IMR-90 (cell line): ENCODE data around the gene LGALS13. TPM values are rescaled to one million over a fixed set of nuclear protein-coding genes. Genes with fewer than 3 reads are reported as not detected.

Experiments
- ATAC-seq: fragments of 200-7000 bp; cut with Tn5 transposase; 2 replicates; pipeline ENCODE4 v1.9.1; 2020; ENCODE audit warnings: low read depth, mild to moderate bottlenecking, moderate library complexity
- BruUV-seq: library from RNA; stranded (reverse); fragments of 400-500 nt; replicated peaks from 2 replicates; lab custom pipeline; 2021; lab: Mats Ljungman, UMichigan
- CTCF ChIA-PET: fragments of 300-600 bp; formaldehyde crosslinking; extraction: SDS; loops from one replicate; lab custom pipeline; 2021; ENCODE audit warnings: antibody characterized with exemption; lab: Yijun Ruan, JAX
- POLR2A ChIA-PET: fragments of 300-600 bp; sonication (Branson Sonifier 250); formaldehyde crosslinking; loops from one replicate; lab custom pipeline; 2022; ENCODE audit warnings: antibody characterized with exemption; ENCODE audit not compliant: unreplicated experiment; lab: Charles Lee
- DNase-seq: peaks from one replicate; pipeline ENCODE4 v3.0.0; 2013
- H2AFZ ChIP-seq: replicated peaks from 2 replicates; pipeline ENCODE3; 2013; ENCODE audit warnings: low read length, mild to moderate bottlenecking; ENCODE audit not compliant: poor library complexity
- H2AK5ac ChIP-seq: 2 replicates; pipeline ENCODE4 v1.6.1; 2013; ENCODE audit warnings: low read depth, low read length, inconsistent platforms
- H2AK9ac ChIP-seq: replicated peaks from 2 replicates; pipeline ENCODE3; 2013; ENCODE audit warnings: mild to moderate bottlenecking, low read depth, low read length, moderate library complexity; ENCODE audit not compliant: poor library complexity
- H2BK120ac ChIP-seq: 2 replicates; pipeline ENCODE4 v1.6.1; 2013; ENCODE audit warnings: low read depth, low read length, inconsistent platforms
- H2BK15ac ChIP-seq: 3 replicates; pipeline ENCODE4 v1.6.1; 2013; ENCODE audit warnings: low read depth, low read length, inconsistent platforms
- H2BK20ac ChIP-seq: 2 replicates; pipeline ENCODE4 v1.6.1; 2013; ENCODE audit warnings: low read depth, mild to moderate bottlenecking, inconsistent platforms, low read length, moderate library complexity
- H2BK5ac ChIP-seq: 2 replicates; pipeline ENCODE4 v1.6.1; 2013; ENCODE audit warnings: mild to moderate bottlenecking, low read depth, low read length, inconsistent platforms; ENCODE audit not compliant: poor library complexity, severe bottlenecking
- H3K14ac ChIP-seq: replicated peaks from 2 replicates; pipeline ENCODE4 v1.6.1; 2013; ENCODE audit warnings: low read depth, low read length, inconsistent platforms
- H3K18ac ChIP-seq: 2 replicates; pipeline ENCODE4 v1.6.1; 2013; ENCODE audit warnings: low read depth, low read length, control low read depth
- H3K23ac ChIP-seq: 2 replicates; pipeline ENCODE4 v1.6.1; 2013; ENCODE audit warnings: low read depth, low read length, inconsistent platforms
- H3K27ac ChIP-seq: 2 replicates; pipeline ENCODE4 v1.5.1; 2013; ENCODE audit warnings: mild to moderate bottlenecking, control low read depth, low read length; ENCODE audit not compliant: insufficient read depth
- H3K27me3 ChIP-seq: 2 replicates; pipeline ENCODE4 v1.6.1; 2013; ENCODE audit warnings: low read length; ENCODE audit not compliant: control insufficient read depth, insufficient read depth
- H3K36me3 ChIP-seq: 2 replicates; pipeline ENCODE4 v1.6.1; 2013; ENCODE audit warnings: low read length, mixed read lengths; ENCODE audit not compliant: control insufficient read depth, insufficient read depth
- H3K4ac ChIP-seq: 2 replicates; pipeline ENCODE4 v1.6.1; 2013; ENCODE audit warnings: low read depth, low read length, inconsistent platforms
- H3K4me1 ChIP-seq: 2 replicates; pipeline ENCODE4 v1.6.1; 2013; ENCODE audit warnings: low read length, mixed read lengths; ENCODE audit not compliant: control insufficient read depth, insufficient read depth
- H3K4me2 ChIP-seq: 2 replicates; pipeline ENCODE4 v1.6.1; 2013; ENCODE audit warnings: low read depth, mild to moderate bottlenecking, control low read depth, low read length, moderate library complexity
- H3K4me3 ChIP-seq: 2 replicates; pipeline ENCODE4 v1.5.1; 2013; ENCODE audit warnings: low read depth, mild to moderate bottlenecking, control low read depth, low read length, moderate library complexity; ENCODE audit not compliant: insufficient read depth
- H3K56ac ChIP-seq: 2 replicates; pipeline ENCODE4 v1.6.1; 2013; ENCODE audit warnings: low read length, inconsistent platforms; ENCODE audit not compliant: insufficient read depth; ENCODE audit errors: extremely low read depth
- H3K79me1 ChIP-seq, 2 experiments: 2 replicates each; pipeline ENCODE4 v1.6.1; 2013; ENCODE audit warnings: low read length in 2 of 2, inconsistent platforms in 1 of 2, low read depth in 1 of 2
- H3K9ac ChIP-seq: 2 replicates; pipeline ENCODE4 v1.6.1; 2013; ENCODE audit warnings: low read depth, low read length, control low read depth
- H3K9me1 ChIP-seq: 2 replicates; pipeline ENCODE4 v1.6.1; 2013; ENCODE audit warnings: low read length, inconsistent platforms; ENCODE audit not compliant: insufficient read depth
- H3K9me3 ChIP-seq: 2 replicates; pipeline ENCODE4 v1.6.1; 2013; ENCODE audit warnings: low read length; ENCODE audit not compliant: control insufficient read depth, insufficient read depth
- H4K20me1 ChIP-seq: 2 replicates; pipeline ENCODE4 v1.6.1; 2013; ENCODE audit warnings: low read length, inconsistent platforms; ENCODE audit not compliant: insufficient read depth
- H4K5ac ChIP-seq: 2 replicates; pipeline ENCODE4 v1.6.1; 2013; ENCODE audit warnings: mild to moderate bottlenecking, low read depth, low read length, control low read depth
- H4K8ac ChIP-seq, 2 experiments: 2 replicates each; pipeline ENCODE4 v1.6.1; 2013; ENCODE audit warnings: low read depth in 2 of 2, low read length in 2 of 2, control low read depth in 1 of 2, inconsistent platforms in 1 of 2
- H4K91ac ChIP-seq: 2 replicates; pipeline ENCODE4 v1.6.1; 2013; ENCODE audit warnings: low read depth, low read length, inconsistent platforms; ENCODE audit not compliant: insufficient read depth
- BHLHE40 ChIP-seq: fragments of 150-350 bp; IDR thresholded peaks from 2 replicates; pipeline ENCODE4 v1.6.1; 2016; ENCODE audit warnings: mild to moderate bottlenecking, low read depth, low read length
- CEBPB ChIP-seq: IDR thresholded peaks from 2 replicates; pipeline ENCODE4 v1.6.1; 2012; ENCODE audit warnings: low read depth, low read length, improper control_type of control experiment
- CHD1 ChIP-seq: IDR thresholded peaks from 2 replicates; pipeline ENCODE4 v1.6.1; 2012; ENCODE audit warnings: low read depth, low read length, improper control_type of control experiment
- ELK1 ChIP-seq: fragments of 150-350 bp; IDR thresholded peaks from 2 replicates; pipeline ENCODE4 v1.6.1; 2016; ENCODE audit warnings: low read depth, mild to moderate bottlenecking, low read length, moderate library complexity, borderline replicate concordance
- FOS ChIP-seq: fragments of 150-350 bp; IDR thresholded peaks from 2 replicates; pipeline ENCODE4 v1.6.1; 2016; ENCODE audit warnings: low read depth, low read length
- MAFK ChIP-seq: IDR thresholded peaks from 2 replicates; pipeline ENCODE4 v1.6.1; 2012; ENCODE audit warnings: low read depth, low read length, improper control_type of control experiment
- MAZ ChIP-seq: IDR thresholded peaks from 2 replicates; pipeline ENCODE4 v1.6.1; 2012; ENCODE audit warnings: low read depth, mild to moderate bottlenecking, low read length, improper control_type of control experiment, moderate library complexity, borderline replicate concordance
- MXI1 ChIP-seq: IDR thresholded peaks from 2 replicates; pipeline ENCODE4 v1.6.1; 2012; ENCODE audit warnings: low read depth, mild to moderate bottlenecking, low read length, moderate library complexity, borderline replicate concordance
- NFE2L2 ChIP-seq: fragments of 150-350 bp; IDR thresholded peaks from 2 replicates; pipeline ENCODE4 v1.6.1; 2016; ENCODE audit warnings: low read depth, mild to moderate bottlenecking, low read length
- POLR2A ChIP-seq: IDR thresholded peaks from 2 replicates; pipeline ENCODE4 v1.6.1; 2012; ENCODE audit warnings: mild to moderate bottlenecking, low read depth, low read length
- RAD21 ChIP-seq: IDR thresholded peaks from 2 replicates; pipeline ENCODE4 v1.6.1; 2012; ENCODE audit warnings: low read length, improper control_type of control experiment
- RCOR1 ChIP-seq: IDR thresholded peaks from 2 replicates; pipeline ENCODE4 v1.6.1; 2012; ENCODE audit warnings: mild to moderate bottlenecking, low read length, improper control_type of control experiment; ENCODE audit not compliant: insufficient replicate concordance
- RFX5 ChIP-seq: IDR thresholded peaks from 2 replicates; pipeline ENCODE4 v1.8.0; 2012; ENCODE audit warnings: low read depth, mild to moderate bottlenecking, low read length, moderate library complexity
- SMC3 ChIP-seq: fragments of 150-350 bp; IDR thresholded peaks from 2 replicates; pipeline ENCODE4 v1.6.1; 2016; ENCODE audit warnings: low read depth, mild to moderate bottlenecking, antibody characterized with exemption, low read length, moderate library complexity
- WGBS, 2 experiments: methylation state at CpG; one replicate each; pipeline versions ENCODE4 v1.1.5 to v1.1.7; 2013; ENCODE audit warnings: missing lambda C conversion rate in 2 of 2; ENCODE audit not compliant: insufficient read length in 1 of 2; ENCODE audit errors: extremely low coverage in 2 of 2; 5-methylcytosine and 5-hydroxymethylcytosine counted together
- dilution Hi-C: fragments of 300-500 bp; cut with HindIII; formaldehyde crosslinking; loops from one replicate; pipeline ENCODE4 v1.14.3; 2018; ENCODE audit warnings: low sequenced_read_pairs; ENCODE audit not compliant: unreplicated experiment
- in situ Hi-C: fragments of 300-500 bp; cut with MboI; formaldehyde crosslinking; loops from 3 replicates; pipeline ENCODE4 v1.14.3; 2019; ENCODE audit warnings: low sequenced_read_pairs, inconsistent platforms, mixed read lengths
- intact Hi-C: fragments of 100-400 bp; cut with micrococcal nuclease; formaldehyde crosslinking; loops from 2 replicates; pipeline ENCODE4 v1.10.0; 2022
- polyA plus RNA-seq, 3 experiments: library from polyadenylated mRNA; depleted of rRNA; stranded (reverse); fragments of >200 nt; gene quantifications; 2 replicates each; pipeline ENCODE4 v1.2.3, GENCODE V29; 2012; ENCODE audit warnings: low replicate concordance in 1 of 3
- total RNA-seq: library from RNA; depleted of rRNA; stranded (reverse); fragments of >200 nt; gene quantifications from 2 replicates; pipeline ENCODE4 v1.2.3, GENCODE V29; 2012
- TF ChIP-seq, protein P1 (sequence below): conservative IDR thresholded peaks from 2 replicates; pipeline ENCODE4 v1.5.1; 2012; ENCODE audit warnings: mild to moderate bottlenecking, low read depth, low read length, improper control_type of control experiment
- TF ChIP-seq, protein P2 (sequence below): fragments of 150-350 bp; IDR thresholded peaks from 2 replicates; pipeline ENCODE4 v1.6.1; 2017; ENCODE audit warnings: mild to moderate bottlenecking, antibody characterized with exemption, low read length, low read depth

LGALS13 gene
- total and polyA plus RNA-seq, 2 of the 4 experiments (the other 2 are of a cell fraction) = not detected

DNA sequence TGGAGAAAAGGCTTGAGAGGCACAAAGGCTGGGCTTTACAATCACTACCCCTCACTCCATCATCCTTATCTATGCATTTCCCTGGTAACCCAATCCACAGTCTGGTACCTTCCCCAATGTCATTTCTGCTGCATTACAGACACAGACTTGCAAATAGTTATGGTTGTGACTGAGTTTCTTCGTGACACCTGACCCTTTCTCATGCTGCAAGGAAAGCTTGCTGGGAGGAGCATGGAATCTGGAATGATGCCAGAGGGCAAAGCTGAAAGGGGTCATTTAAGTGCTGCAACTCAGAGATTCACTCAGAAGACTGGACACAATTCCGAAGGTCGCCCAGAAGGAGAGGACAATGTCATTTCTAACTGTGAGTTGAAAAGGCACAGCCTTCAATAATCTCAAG is 53.3 kb downstream of the LGALS13 start, which contains the start of gene LGALS16:
LGALS16 (plus strand) TSS at position 301 of the 400 bp plus-strand sequence; CDS start at position 350, 49 bp downstream.
- Histone ChIP-seq H2AK5ac (no peak within 1 kb of the TSS), H2BK120ac (no peak within 1 kb of the TSS), H3K36me3 (no peaks in the 10 kb centered on the region), H3K14ac (no peak within 1 kb of the TSS), H3K27me3 (no peaks in the 10 kb centered on the region), H3K9me1 (no peaks in the 10 kb centered on the region), H3K4me1 (no peaks in the 10 kb centered on the region), H3K56ac (no peak within 1 kb of the TSS), H2BK5ac (no peak within 1 kb of the TSS), H3K79me1 (no peaks in the 10 kb centered on the region), H3K4me2 (no peak within 1 kb of the TSS), H3K18ac (no peak within 1 kb of the TSS), H4K91ac (no peak within 1 kb of the TSS), H3K23ac (no peak within 1 kb of the TSS), H2BK15ac (no peak within 1 kb of the TSS), H3K9me3 (no peaks in the 10 kb centered on the region), H3K4ac (no peak within 1 kb of the TSS), H3K27ac (no peak within 1 kb of the TSS), H4K8ac (no peak within 1 kb of the TSS), H4K5ac (no peak within 1 kb of the TSS), H3K4me3 (no peak within 1 kb of the TSS), H2AFZ (no peak within 1 kb of the TSS), H2BK20ac (no peak within 1 kb of the TSS), H3K9ac (no peak within 1 kb of the TSS), H4K20me1 (no peaks in the 10 kb centered on the region), H2AK9ac (no peak within 1 kb of the TSS)
- intact Hi-C loops (no loop called here), in situ Hi-C loops (no loop called here), dilution Hi-C loops (no loop called here)
- no peak for ATAC-seq
- ChIA-PET CTCF (no interaction called here), POLR2A (no interaction called here)
- WGBS, 2 experiments = no CpG with 5 or more reads among the region's 3 CpGs
- no TSS peak for BruUV-seq
- TF ChIP-seq, protein P1, sequence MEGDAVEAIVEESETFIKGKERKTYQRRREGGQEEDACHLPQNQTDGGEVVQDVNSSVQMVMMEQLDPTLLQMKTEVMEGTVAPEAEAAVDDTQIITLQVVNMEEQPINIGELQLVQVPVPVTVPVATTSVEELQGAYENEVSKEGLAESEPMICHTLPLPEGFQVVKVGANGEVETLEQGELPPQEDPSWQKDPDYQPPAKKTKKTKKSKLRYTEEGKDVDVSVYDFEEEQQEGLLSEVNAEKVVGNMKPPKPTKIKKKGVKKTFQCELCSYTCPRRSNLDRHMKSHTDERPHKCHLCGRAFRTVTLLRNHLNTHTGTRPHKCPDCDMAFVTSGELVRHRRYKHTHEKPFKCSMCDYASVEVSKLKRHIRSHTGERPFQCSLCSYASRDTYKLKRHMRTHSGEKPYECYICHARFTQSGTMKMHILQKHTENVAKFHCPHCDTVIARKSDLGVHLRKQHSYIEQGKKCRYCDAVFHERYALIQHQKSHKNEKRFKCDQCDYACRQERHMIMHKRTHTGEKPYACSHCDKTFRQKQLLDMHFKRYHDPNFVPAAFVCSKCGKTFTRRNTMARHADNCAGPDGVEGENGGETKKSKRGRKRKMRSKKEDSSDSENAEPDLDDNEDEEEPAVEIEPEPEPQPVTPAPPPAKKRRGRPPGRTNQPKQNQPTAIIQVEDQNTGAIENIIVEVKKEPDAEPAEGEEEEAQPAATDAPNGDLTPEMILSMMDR = no peak
- TF ChIP-seq SMC3 (no peak), ELK1 (no peak), RCOR1 (no peak), NFE2L2 (no peak), POLR2A (no peak), MXI1 (no peak), RAD21 (no peak), CEBPB (no peak), BHLHE40 (no peak), MAZ (no peak), CHD1 (no peak), MAFK (no peak), RFX5 (no peak), FOS (no peak)
- TF ChIP-seq, protein P2, sequence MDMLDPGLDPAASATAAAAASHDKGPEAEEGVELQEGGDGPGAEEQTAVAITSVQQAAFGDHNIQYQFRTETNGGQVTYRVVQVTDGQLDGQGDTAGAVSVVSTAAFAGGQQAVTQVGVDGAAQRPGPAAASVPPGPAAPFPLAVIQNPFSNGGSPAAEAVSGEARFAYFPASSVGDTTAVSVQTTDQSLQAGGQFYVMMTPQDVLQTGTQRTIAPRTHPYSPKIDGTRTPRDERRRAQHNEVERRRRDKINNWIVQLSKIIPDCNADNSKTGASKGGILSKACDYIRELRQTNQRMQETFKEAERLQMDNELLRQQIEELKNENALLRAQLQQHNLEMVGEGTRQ = no peak
- DNase-seq = no peak
